HCT116 (cell line): Measurements from ENCODE around the gene RMI1. TPM values are rescaled to one million over a fixed set of nuclear protein-coding genes. Genes with fewer than 3 reads are reported as not detected.

Experiments
- ATAC-seq: fragments of 200-7000 bp; cut with Tn5 transposase; 2 replicates; pipeline ENCODE4 v1.9.1; 2020; ENCODE audit warnings: mild to moderate bottlenecking, moderate library complexity
- BruUV-seq: library from RNA; stranded (reverse); fragments of 400-500 nt; replicated peaks from 2 replicates; lab custom pipeline; 2021; lab: Mats Ljungman, UMichigan
- CTCF ChIA-PET: fragments of 300-600 bp; sonication (Branson Sonifier 250); formaldehyde crosslinking; loops from one replicate; lab custom pipeline; 2021; ENCODE audit warnings: antibody characterized with exemption; lab: Charles Lee
- POLR2A ChIA-PET: fragments of 300-600, 350-600 bp; sonication (Branson Sonifier 250); formaldehyde crosslinking; loops from one replicate; lab custom pipeline; 2021; ENCODE audit warnings: antibody characterized with exemption; lab: Charles Lee
- RAD21 ChIA-PET, 2 experiments: fragments of 300-600 bp; sonication (Branson Sonifier 250); formaldehyde crosslinking; loops; one replicate each; lab custom pipeline; 2023; ENCODE audit warnings: low total read pairs in 2 of 2; ENCODE audit not compliant: uncharacterized antibody in 2 of 2, unreplicated experiment in 2 of 2, low non-redundant PET in 1 of 2; lab: Charles Lee
- DNase-seq: peaks from one replicate; pipeline ENCODE4 v3.0.0-alpha.2; 2010; ENCODE audit warnings: low read depth, low spot score
- H2AFZ ChIP-seq: fragments of 200-600 bp; shearing (Covaris generic), sonication (generic); 2 replicates; pipeline ENCODE4 v1.6.1; 2017; ENCODE audit warnings: low read depth, mixed run types, mixed read lengths, antibody characterized with exemption, low read length; ENCODE audit not compliant: poor library complexity, severe bottlenecking
- H3K27ac ChIP-seq: 2 replicates; pipeline ENCODE4 v1.5.1; 2012; ENCODE audit warnings: low read depth, low read length
- H3K27me3 ChIP-seq: fragments of 200-600 bp; sonication (generic); 2 replicates; pipeline ENCODE4 v1.6.1; 2016; ENCODE audit warnings: mixed run types, low read length, mixed read lengths; ENCODE audit not compliant: insufficient read depth
- H3K36me3 ChIP-seq, 2 experiments: fragments of 200-500 bp in 1 of 2; fragments of 200-600 bp in 1 of 2; sonication (Bioruptor generic) in 1 of 2; sonication (generic) in 1 of 2; 2 replicates each; pipeline versions ENCODE4 v1.5.1 to v1.6.1; 2014 to 2016; ENCODE audit warnings: low read length in 2 of 2, inconsistent platforms in 1 of 2, mixed read lengths in 1 of 2, mixed run types in 1 of 2; ENCODE audit not compliant: insufficient read depth in 2 of 2, control insufficient read depth in 1 of 2
- H3K4me1 ChIP-seq, 2 experiments: fragments of 200-600 bp in 1 of 2; sonication (generic) in 1 of 2; 2 replicates each; pipeline versions ENCODE4 v1.5.1 to v1.6.1; 2012 to 2017; ENCODE audit warnings: low read length in 2 of 2, inconsistent platforms in 1 of 2, mild to moderate bottlenecking in 1 of 2, mixed read lengths in 1 of 2, mixed run types in 1 of 2, moderate library complexity in 1 of 2; ENCODE audit not compliant: insufficient read depth in 2 of 2, control insufficient read depth in 1 of 2
- H3K4me2 ChIP-seq: fragments of 200-600 bp; sonication (generic); 2 replicates; pipeline ENCODE4 v1.6.1; 2017; ENCODE audit warnings: mixed run types, low read length, mixed read lengths
- H3K4me3 ChIP-seq, 2 experiments: fragments of 200-600 bp in 1 of 2; sonication (generic) in 1 of 2; replicated peaks in 1 of 2; 2 replicates each; pipeline ENCODE4 v1.5.1; 2011 to 2016; ENCODE audit warnings: low read length in 2 of 2, control low read depth in 1 of 2, low read depth in 1 of 2, mild to moderate bottlenecking in 1 of 2, mixed read lengths in 1 of 2, mixed run types in 1 of 2
- H3K79me2 ChIP-seq: fragments of 200-600 bp; sonication (generic); 2 replicates; pipeline ENCODE4 v1.6.1; 2017; ENCODE audit warnings: mild to moderate bottlenecking, mixed run types, low read length, moderate library complexity, mixed read lengths; ENCODE audit not compliant: insufficient read depth
- H3K9ac ChIP-seq: fragments of 200-600 bp; sonication (generic); 2 replicates; pipeline ENCODE4 v1.6.1; 2016; ENCODE audit warnings: low read length, mixed read lengths
- H3K9me2 ChIP-seq: fragments of 200-600 bp; sonication (generic), shearing (Covaris generic); 2 replicates; pipeline ENCODE4 v1.6.1; 2017; ENCODE audit warnings: mixed run types, mild to moderate bottlenecking, moderate library complexity; ENCODE audit not compliant: insufficient read depth
- H3K9me3 ChIP-seq, 2 experiments: fragments of 200-500 bp in 1 of 2; fragments of 200-600 bp in 1 of 2; sonication (Bioruptor generic) in 1 of 2; sonication (generic) in 1 of 2; 2 replicates each; pipeline ENCODE4 v1.6.1; 2014 to 2017; ENCODE audit warnings: low read length in 2 of 2, mixed read lengths in 2 of 2, inconsistent platforms in 1 of 2, low read depth in 1 of 2, mild to moderate bottlenecking in 1 of 2, mixed run types in 1 of 2, moderate library complexity in 1 of 2; ENCODE audit not compliant: control insufficient read depth in 1 of 2, insufficient read depth in 1 of 2
- H4K20me1 ChIP-seq: fragments of 200-600 bp; sonication (generic), shearing (Covaris generic); 2 replicates; pipeline ENCODE4 v1.6.1; 2017; ENCODE audit warnings: mixed run types, mild to moderate bottlenecking, moderate library complexity; ENCODE audit not compliant: insufficient read depth
- ATF3 ChIP-seq: IDR thresholded peaks from 2 replicates; pipeline ENCODE4 v1.6.1; 2012
- CEBPB ChIP-seq: IDR thresholded peaks from 2 replicates; pipeline ENCODE4 v1.6.1; 2012; ENCODE audit warnings: low read depth
- CTCF ChIP-seq, 3 experiments: fragments of 200-600 bp in 1 of 3; sonication (generic) in 1 of 3; IDR thresholded peaks in 2 of 3; conservative IDR thresholded peaks in 1 of 3; 2 replicates each; pipeline ENCODE4 v1.5.1; 2012 to 2017; ENCODE audit warnings: low read depth in 2 of 3, low read length in 2 of 3, antibody characterized with exemption in 1 of 3, borderline replicate concordance in 1 of 3, control low read depth in 1 of 3, mild to moderate bottlenecking in 1 of 3, mixed read lengths in 1 of 3, mixed run types in 1 of 3, moderate library complexity in 1 of 3; ENCODE audit not compliant: insufficient read depth in 1 of 3
- EGR1 ChIP-seq: IDR thresholded peaks from 2 replicates; pipeline ENCODE4 v1.6.1; 2012; ENCODE audit warnings: low read depth
- EZH2 ChIP-seq: fragments of 200-600 bp; sonication (generic); IDR thresholded peaks from 2 replicates; pipeline ENCODE4 v1.6.1; 2017; ENCODE audit warnings: antibody characterized with exemption, mixed run types
- EZH2phosphoT487 ChIP-seq: fragments of 200-600 bp; IDR thresholded peaks from 2 replicates; pipeline ENCODE4 v1.6.1; 2018; ENCODE audit warnings: antibody characterized with exemption, borderline replicate concordance
- POLR2AphosphoS5 ChIP-seq: IDR thresholded peaks from 2 replicates; pipeline ENCODE4 v1.6.1; 2011; ENCODE audit warnings: mild to moderate bottlenecking, low read depth, low read length, moderate library complexity
- RAD21 ChIP-seq: IDR thresholded peaks from 2 replicates; pipeline ENCODE4 v1.6.1; 2012; ENCODE audit warnings: low read depth, mild to moderate bottlenecking
- SP1 ChIP-seq: IDR thresholded peaks from 2 replicates; pipeline ENCODE4 v1.6.1; 2012; ENCODE audit warnings: low read depth
- intact Hi-C: fragments of 100-400 bp; cut with micrococcal nuclease; formaldehyde crosslinking; loops from 2 replicates; pipeline ENCODE4 v1.10.0; 2022
- total RNA-seq: library from RNA; stranded (reverse); gene quantifications from one replicate; pipeline ENCODE4 v1.2.1, GENCODE V29; 2021; ENCODE audit not compliant: unreplicated experiment

RMI1 gene
- total RNA-seq, 1 experiment from 2014 or later = 26.8 TPM

- no peak for ATAC-seq
- peaks cover 74% of the 10 kb centered on the region for H4K20me1 ChIP-seq
- no peak overlapping the region for H3K4me3 ChIP-seq
- TF ChIP-seq CTCF (IDR thresholded peaks at IDR 0.05 in 2 of 3, conservative IDR thresholded peaks at IDR 0.05 in 1 of 3; ENCODE audit: borderline replicate concordance in 1 of 3, insufficient read depth in 1 of 3, low read depth in 2 of 3, low read length in 2 of 3) = no peak
- TF ChIP-seq EGR1 = no peak
- no peak for TF ChIP-seq EZH2phosphoT487
- TF ChIP-seq CEBPB = no peak
- no peak for TF ChIP-seq EZH2
- TF ChIP-seq RAD21 = no peak
- H3K4me2 ChIP-seq = no peak overlapping the region
- no peak overlapping the region for H2AFZ ChIP-seq
- ChIA-PET POLR2A (interaction anchor here (1.0 to 1.9 kb wide), 2 partner anchors 9 to 11 kb away, joined by 3 to 5 read pairs; partner anchors contain the start of genes HNRNPK and RMI1), RAD21 (interaction anchor here in 1 of 2 experiments (0.6 kb wide), 1 partner anchor 9 kb away, joined by 3 read pairs; no protein-coding TSS in a partner anchor), CTCF (no interaction called here)
- H3K79me2 ChIP-seq = peaks cover 72% of the 10 kb centered on the region
- H3K27ac ChIP-seq = no peak overlapping the region
- no peaks in the 10 kb centered on the region for H3K27me3 ChIP-seq
- no peaks in the 10 kb centered on the region for H3K9me3 ChIP-seq
- BruUV-seq = no TSS peak
- H3K9me2 ChIP-seq = no peaks in the 10 kb centered on the region
- peaks cover 74 to 83% of the 10 kb centered on the region in 2 experiments for H3K36me3 ChIP-seq
- H3K9ac ChIP-seq = no peak overlapping the region
- no peak for DNase-seq
- no peaks in the 10 kb centered on the region for H3K4me1 ChIP-seq
- intact Hi-C loops = no loop called here
Observed at GRCh38 chr9:83971485-83971884, 9.1 kb upstream of the RMI1 start.

GRCh38 chr9:83972286-83972685, 8.3 kb upstream of the RMI1 start:
- POLR2A ChIA-PET = no interaction called here
- no peak for DNase-seq
- ATAC-seq = no peak
- CTCF ChIA-PET = no interaction called here
- Histone ChIP-seq H4K20me1 (peaks cover 77% of the 10 kb centered on the region), H2AFZ (no peak overlapping the region), H3K9me2 (no peaks in the 10 kb centered on the region), H3K79me2 (peaks cover 80% of the 10 kb centered on the region), H3K27me3 (no peaks in the 10 kb centered on the region), H3K27ac (no peak overlapping the region), H3K4me3 (no peak overlapping the region), H3K9me3 (no peaks in the 10 kb centered on the region), H3K4me2 (no peak overlapping the region), H3K36me3 (peaks cover 82 to 86% of the 10 kb centered on the region in 2 experiments), H3K9ac (no peak overlapping the region), H3K4me1 (no peaks in the 10 kb centered on the region)
- TF ChIP-seq POLR2AphosphoS5 (0 out of 2 replicates have a peak, but pooled peaks have one; percentile 8), ATF3 (no peak), SP1 (no peak)
- no TSS peak for BruUV-seq
- RAD21 ChIA-PET = no interaction called here
- intact Hi-C loops = no loop called here
